ENCODE results near the gene BEST2. TPM values are rescaled to one million over a fixed set of nuclear protein-coding genes. Genes with fewer than 3 reads are reported as not detected.
"Not testable (repeated sequence)": the region's sequence is repeated elsewhere in the genome, so short reads cannot be mapped to it uniquely, and the experiment has no call there.

BEST2 gene
- total RNA-seq, 1 donor from 2014 or later: not detected

GRCh38 chr19:12788042-12788681 is 36.6 kb downstream of the BEST2 start:
- no peak for ATAC-seq

DNA sequence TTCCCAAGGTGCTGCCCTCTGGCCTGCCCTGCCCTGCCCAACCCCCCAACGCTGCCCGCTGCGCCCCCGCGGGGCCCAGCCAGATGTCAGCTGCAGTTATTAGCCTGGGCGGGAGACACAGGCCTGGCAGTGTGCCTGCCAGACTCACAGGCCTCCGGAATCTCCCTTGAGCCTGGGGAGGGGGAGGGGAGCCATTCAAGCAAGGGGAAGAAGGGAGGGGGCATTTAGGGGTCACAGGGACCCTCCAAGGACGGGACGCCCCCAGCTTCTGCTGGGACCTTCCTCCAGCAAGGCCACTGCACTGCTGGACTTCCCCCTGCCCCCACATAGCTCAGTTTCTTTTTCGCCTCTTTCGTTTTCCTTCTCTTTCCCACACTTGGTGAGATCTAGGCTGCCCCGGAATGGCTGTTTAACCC is 37.1 kb downstream of the BEST2 start:
- no peak for ATAC-seq

- ATAC-seq: no peak
Measured at GRCh38 chr19:12789098-12789903, 37.7 kb downstream of the BEST2 start.

DNA sequence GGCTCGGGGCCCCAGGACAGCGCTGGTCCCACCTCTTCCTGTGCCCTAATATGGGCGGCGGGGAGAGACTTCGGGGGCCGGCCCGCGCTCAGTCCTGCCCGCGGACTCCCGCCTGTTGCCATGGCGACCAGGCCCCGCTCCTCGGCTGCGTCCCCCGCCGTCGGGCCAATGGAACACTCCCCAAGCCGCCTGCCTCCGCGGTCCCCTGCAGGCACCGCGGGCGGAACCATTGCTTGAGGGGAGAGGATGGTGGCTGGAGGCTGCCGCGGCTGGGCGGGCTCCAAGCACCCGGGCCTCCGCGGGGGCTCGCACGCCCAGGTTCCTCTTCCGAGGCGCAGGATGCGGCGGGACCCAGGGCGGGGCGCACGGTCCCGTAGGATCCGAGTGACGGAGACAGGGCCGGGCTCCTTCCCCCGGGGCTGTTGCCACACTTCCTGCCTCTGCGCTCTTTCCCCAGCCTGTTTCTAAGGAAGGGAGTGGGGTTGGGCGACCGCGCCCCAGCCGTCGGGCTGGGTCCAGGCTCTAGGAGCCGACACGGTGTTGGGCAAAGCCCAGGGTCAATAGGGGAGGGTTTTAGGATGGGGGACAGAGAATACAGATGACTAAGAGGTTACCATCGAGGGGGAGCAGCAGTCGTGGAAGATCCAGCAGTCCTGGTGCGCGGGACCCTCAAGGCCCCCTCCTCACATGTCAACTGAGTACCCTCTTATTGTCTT is 38.5 kb downstream of the BEST2 start:
- ATAC-seq: peak; percentile 52

GRCh38 chr19:12790628-12791344 is 39.2 kb downstream of the BEST2 start:
- no peak for ATAC-seq

DNA sequence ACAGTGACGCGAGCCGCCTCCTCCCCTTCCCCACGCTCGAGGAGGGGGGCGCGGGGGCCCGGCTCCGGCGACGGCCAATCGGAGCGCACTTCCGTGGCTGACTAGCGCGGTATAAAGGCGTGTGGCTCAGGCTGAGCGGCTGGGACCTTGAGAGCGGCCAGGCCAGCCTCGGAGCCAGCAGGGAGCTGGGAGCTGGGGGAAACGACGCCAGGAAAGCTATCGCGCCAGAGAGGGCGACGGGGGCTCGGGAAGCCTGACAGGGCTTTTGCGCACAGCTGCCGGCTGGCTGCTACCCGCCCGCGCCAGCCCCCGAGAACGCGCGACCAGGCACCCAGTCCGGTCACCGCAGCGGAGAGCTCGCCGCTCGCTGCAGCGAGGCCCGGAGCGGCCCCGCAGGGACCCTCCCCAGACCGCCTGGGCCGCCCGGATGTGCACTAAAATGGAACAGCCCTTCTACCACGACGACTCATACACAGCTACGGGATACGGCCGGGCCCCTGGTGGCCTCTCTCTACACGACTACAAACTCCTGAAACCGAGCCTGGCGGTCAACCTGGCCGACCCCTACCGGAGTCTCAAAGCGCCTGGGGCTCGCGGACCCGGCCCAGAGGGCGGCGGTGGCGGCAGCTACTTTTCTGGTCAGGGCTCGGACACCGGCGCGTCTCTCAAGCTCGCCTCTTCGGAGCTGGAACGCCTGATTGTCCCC is 39.9 kb downstream of the BEST2 start, which contains the start of gene JUNB:
JUNB (plus strand) TSS at position 142 of the 706 bp plus-strand sequence; CDS start at position 428, 286 bp downstream.
- ATAC-seq: peak; percentile 49

DNA sequence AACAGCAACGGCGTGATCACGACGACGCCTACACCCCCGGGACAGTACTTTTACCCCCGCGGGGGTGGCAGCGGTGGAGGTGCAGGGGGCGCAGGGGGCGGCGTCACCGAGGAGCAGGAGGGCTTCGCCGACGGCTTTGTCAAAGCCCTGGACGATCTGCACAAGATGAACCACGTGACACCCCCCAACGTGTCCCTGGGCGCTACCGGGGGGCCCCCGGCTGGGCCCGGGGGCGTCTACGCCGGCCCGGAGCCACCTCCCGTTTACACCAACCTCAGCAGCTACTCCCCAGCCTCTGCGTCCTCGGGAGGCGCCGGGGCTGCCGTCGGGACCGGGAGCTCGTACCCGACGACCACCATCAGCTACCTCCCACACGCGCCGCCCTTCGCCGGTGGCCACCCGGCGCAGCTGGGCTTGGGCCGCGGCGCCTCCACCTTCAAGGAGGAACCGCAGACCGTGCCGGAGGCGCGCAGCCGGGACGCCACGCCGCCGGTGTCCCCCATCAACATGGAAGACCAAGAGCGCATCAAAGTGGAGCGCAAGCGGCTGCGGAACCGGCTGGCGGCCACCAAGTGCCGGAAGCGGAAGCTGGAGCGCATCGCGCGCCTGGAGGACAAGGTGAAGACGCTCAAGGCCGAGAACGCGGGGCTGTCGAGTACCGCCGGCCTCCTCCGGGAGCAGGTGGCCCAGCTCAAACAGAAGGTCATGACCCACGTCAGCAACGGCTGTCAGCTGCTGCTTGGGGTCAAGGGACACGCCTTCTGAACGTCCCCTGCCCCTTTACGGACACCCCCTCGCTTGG is 40.7 kb downstream of the BEST2 start:
- no peak for ATAC-seq

DNA sequence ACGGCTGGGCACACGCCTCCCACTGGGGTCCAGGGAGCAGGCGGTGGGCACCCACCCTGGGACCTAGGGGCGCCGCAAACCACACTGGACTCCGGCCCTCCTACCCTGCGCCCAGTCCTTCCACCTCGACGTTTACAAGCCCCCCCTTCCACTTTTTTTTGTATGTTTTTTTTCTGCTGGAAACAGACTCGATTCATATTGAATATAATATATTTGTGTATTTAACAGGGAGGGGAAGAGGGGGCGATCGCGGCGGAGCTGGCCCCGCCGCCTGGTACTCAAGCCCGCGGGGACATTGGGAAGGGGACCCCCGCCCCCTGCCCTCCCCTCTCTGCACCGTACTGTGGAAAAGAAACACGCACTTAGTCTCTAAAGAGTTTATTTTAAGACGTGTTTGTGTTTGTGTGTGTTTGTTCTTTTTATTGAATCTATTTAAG is 41.3 kb downstream of the BEST2 start:
- ATAC-seq: no peak

- peak; percentile 45 for ATAC-seq
Measured at GRCh38 chr19:12793290-12794195, 42.0 kb downstream of the BEST2 start.

GRCh38 chr19:12794196-12794941 is 42.8 kb downstream of the BEST2 start:
- no peak for ATAC-seq

- no peak for ATAC-seq
Measured at GRCh38 chr19:12794971-12795381, 43.4 kb downstream of the BEST2 start.

DNA sequence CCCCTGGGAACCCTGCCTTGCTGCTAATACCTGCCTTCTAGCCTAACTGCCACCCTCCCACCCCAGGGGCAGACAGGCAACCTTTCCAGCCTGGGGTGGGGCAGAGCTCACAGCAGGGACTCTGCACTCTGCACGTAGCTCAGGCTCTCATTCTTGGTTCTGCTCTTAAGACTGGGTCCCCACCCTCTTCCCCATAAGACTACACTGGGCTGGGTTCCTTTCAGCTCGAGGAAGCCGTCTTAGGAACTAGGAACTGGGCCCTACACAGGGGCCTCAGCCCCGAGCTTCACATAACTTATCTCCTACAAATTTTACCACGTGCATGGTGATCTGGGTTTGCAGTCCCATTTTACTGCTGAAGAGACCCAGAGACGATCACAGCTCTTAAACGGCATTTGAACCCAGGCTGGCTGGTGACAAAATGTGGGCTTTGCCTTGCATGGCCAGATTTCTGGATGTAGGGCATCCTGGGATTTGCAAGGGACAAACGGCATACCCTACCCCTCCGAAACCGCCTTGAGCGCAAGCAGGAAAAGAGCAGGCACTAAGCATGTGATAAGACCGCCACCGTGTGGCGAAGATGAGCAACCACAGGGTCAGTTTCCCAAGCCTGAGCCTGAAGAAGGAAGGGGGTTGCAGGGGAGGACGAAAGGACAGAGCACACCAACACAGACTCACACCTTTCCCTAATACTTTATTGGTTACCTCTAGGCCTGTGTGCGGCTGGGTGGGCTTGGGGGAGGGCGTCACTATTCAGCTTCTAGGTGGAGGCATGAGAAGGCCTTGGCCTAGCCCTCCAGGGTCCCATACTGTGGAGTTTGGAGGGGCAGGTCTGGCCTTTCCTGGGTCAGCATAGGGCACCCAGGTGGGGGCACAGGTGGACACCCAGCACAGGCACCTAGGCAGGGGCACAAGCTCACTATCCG is 44.8 kb downstream of the BEST2 start:
- peak; percentile 22 for ATAC-seq

DNA sequence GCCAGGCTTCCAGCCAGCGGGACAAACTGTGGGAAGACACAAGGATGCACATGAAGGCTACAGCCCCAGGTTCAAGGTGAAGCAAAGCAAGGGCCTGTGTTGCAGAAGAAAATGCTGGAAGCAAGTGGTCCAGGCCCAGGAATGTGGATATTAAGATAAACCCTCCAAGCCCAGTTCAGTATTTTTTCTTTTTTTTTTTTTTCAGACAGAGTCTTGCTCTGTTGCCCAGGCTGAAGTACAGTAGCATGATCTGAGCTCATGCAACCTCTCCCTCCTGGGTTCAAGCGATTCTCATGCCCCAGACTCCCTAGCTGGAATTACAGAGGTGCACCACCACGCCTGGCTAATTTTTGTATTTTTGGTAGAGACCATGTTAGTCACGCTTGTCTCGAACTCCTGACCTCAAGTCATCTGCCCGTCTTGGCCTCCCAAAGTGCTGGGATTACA is 45.6 kb downstream of the BEST2 start:
- ATAC-seq: no peak

DNA sequence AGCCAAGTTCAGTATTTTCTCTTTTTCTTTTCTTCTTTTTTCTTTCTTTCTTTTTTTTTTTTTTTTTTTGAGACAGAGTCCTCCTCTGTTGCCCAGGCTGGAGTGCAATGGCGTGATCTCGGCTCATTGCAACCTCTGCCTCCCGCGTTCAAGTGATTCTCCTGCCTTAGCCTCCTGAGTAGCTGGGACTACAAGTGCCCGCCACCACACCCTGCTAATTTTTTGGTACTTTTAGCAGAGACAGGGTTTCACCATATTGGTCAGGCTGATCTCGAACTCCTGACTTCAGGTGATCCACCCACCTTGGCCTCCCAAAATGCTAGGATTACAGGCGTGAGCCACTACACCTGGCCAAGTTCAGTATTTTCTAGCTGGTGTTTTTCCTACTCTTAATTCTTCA is 46.0 kb downstream of the BEST2 start:
- not testable (repeated sequence) for ATAC-seq

DNA sequence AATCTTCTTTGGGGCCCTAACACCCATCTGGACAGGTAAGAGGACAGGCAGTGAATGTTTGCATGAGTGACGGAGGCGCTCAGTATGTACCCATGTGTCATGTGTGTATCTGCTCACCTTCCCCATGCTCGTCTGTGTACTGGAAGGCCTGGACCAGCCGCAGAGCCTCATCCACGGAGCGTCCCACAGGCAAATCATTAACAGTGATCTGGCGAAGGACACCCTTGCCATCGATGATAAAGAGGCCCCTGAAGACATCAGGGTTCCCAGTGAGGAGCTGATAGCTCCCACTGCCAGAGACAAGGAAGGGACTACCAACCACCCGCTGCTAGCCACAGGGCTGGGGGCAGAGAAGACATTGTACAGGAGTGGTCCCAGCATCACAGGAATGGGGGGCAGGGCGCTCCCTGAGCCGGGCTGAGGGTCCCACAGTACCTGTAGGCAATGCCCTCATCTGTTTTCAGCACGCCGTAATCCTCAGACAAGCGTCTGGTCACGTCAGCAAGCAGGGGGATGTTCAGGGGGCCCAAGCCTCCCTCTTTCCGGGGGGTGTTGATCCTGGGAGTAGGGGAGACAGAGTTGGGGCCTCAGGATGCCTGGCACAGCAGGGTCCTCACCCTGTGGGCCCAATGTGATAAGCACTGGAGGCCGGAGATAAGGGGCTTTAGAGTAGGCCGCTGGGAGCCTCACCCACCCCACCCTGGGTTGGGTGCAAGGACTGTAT is 48.3 kb downstream of the BEST2 start:
- ATAC-seq: no peak

DNA sequence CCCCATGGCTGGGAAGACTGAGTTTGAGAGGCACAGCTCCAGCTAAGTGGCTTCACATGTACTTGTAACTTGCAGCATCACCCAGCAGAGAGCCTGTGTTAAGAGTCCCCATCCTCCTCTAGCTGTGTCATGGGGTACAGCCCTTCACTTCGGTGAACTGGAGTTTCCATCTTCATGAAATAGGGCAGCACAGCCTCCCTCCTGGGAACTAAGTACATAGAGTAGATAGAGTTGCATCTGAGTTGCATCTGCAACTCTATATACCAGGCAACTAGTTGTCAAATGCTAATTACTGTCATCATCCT is 48.8 kb downstream of the BEST2 start:
- no peak for ATAC-seq

- ATAC-seq: peak; percentile 10
Measured at GRCh38 chr19:12800923-12801465, 49.4 kb downstream of the BEST2 start.

Data from esophagus mucosa (tissue), 1 donor.